Tibial nerve (tissue), 4 donors: ENCODE results near the gene VWA8.

ENCODE experiments used
- EP300 ChIP-seq, 2 donors: sonication (generic); formaldehyde crosslinking; IDR thresholded peaks; one replicate each; pipeline ENCODE4 v1.6.1; 2017; ENCODE audit warnings: antibody characterized with exemption in 2 of 2, mild to moderate bottlenecking in 1 of 2
- POLR2A ChIP-seq, 2 donors: fragments of 450-650 bp; IDR thresholded peaks; one replicate each; pipeline ENCODE4 v1.6.1; 2017; ENCODE audit warnings: antibody characterized with exemption in 2 of 2, mild to moderate bottlenecking in 2 of 2, moderate library complexity in 2 of 2
- TF ChIP-seq, protein P1 (sequence below), 5 experiments: fragments of 200-600 bp in 3 of 5; fragments of 450-650 bp in 2 of 5; sonication (generic) in 3 of 5; IDR thresholded peaks; one replicate each; pipeline ENCODE4 v1.5.1; 2016 to 2019; ENCODE audit warnings: antibody characterized with exemption in 5 of 5, mild to moderate bottlenecking in 3 of 5, moderate library complexity in 2 of 5

DNA sequence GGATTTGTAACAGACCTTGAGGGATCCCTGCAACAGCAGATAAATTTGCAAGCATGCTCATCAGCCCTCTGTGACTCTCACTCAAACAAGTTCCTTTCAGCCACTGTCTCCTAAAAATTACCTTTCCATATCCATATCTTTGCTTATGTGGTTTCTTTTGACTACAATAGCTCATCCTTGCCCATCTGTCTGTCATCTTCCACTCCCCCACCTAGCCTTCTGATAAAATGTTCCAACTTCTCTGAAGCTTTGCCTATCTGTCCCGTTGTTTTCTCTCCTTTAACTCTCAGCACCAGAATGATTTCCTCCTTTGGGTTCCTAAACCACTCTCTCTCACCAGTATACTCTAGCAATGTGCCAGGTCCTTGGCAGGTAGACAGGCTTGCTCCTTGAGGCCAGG lies 194.5 kb downstream of the VWA8 start:
- no peak for TF ChIP-seq POLR2A (IDR thresholded peaks at IDR 0.05)
- TF ChIP-seq, protein P1, sequence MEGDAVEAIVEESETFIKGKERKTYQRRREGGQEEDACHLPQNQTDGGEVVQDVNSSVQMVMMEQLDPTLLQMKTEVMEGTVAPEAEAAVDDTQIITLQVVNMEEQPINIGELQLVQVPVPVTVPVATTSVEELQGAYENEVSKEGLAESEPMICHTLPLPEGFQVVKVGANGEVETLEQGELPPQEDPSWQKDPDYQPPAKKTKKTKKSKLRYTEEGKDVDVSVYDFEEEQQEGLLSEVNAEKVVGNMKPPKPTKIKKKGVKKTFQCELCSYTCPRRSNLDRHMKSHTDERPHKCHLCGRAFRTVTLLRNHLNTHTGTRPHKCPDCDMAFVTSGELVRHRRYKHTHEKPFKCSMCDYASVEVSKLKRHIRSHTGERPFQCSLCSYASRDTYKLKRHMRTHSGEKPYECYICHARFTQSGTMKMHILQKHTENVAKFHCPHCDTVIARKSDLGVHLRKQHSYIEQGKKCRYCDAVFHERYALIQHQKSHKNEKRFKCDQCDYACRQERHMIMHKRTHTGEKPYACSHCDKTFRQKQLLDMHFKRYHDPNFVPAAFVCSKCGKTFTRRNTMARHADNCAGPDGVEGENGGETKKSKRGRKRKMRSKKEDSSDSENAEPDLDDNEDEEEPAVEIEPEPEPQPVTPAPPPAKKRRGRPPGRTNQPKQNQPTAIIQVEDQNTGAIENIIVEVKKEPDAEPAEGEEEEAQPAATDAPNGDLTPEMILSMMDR (IDR thresholded peaks at IDR 0.05): no peak
- TF ChIP-seq EP300 (IDR thresholded peaks at IDR 0.05): no peak
